ENCODE data around the gene NAV1.
A peak's percentile ranks its signal among the peaks of the same experiment; 100 is the strongest.
"Not testable (repeated sequence)": the region's sequence is repeated elsewhere in the genome, so short reads cannot be mapped to it uniquely, and the experiment has no call there.

Gene NAV1, protein sequence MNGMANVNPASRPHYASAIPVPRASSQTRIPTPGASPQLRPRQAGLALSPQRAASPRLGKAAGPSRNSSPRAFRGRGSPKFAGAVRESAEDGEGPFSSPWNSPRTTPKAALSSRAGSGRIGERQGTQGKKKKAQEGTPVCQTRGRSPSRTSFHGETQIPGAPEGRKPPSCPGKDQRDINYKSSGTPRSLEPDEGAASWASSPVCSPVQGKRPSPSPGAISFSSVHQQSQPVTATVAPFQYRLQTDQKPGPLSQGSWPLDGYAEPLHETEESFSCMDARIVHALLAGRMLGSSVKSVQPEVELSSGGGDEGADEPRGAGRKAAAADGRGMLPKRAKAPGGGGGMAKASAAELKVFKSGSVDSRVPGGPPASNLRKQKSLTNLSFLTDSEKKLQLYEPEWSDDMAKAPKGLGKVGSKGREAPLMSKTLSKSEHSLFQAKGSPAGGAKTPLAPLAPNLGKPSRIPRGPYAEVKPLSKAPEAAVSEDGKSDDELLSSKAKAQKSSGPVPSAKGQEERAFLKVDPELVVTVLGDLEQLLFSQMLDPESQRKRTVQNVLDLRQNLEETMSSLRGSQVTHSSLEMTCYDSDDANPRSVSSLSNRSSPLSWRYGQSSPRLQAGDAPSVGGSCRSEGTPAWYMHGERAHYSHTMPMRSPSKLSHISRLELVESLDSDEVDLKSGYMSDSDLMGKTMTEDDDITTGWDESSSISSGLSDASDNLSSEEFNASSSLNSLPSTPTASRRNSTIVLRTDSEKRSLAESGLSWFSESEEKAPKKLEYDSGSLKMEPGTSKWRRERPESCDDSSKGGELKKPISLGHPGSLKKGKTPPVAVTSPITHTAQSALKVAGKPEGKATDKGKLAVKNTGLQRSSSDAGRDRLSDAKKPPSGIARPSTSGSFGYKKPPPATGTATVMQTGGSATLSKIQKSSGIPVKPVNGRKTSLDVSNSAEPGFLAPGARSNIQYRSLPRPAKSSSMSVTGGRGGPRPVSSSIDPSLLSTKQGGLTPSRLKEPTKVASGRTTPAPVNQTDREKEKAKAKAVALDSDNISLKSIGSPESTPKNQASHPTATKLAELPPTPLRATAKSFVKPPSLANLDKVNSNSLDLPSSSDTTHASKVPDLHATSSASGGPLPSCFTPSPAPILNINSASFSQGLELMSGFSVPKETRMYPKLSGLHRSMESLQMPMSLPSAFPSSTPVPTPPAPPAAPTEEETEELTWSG (N-terminal part only)

GRCh38 chr1:201538612-201539551, at the start of gene NAV1:
NAV1 (plus strand) TSS chr1:201539127; CDS start chr1:201622885, 83,758 bp downstream.
- TF ChIP-seq, protein P1, sequence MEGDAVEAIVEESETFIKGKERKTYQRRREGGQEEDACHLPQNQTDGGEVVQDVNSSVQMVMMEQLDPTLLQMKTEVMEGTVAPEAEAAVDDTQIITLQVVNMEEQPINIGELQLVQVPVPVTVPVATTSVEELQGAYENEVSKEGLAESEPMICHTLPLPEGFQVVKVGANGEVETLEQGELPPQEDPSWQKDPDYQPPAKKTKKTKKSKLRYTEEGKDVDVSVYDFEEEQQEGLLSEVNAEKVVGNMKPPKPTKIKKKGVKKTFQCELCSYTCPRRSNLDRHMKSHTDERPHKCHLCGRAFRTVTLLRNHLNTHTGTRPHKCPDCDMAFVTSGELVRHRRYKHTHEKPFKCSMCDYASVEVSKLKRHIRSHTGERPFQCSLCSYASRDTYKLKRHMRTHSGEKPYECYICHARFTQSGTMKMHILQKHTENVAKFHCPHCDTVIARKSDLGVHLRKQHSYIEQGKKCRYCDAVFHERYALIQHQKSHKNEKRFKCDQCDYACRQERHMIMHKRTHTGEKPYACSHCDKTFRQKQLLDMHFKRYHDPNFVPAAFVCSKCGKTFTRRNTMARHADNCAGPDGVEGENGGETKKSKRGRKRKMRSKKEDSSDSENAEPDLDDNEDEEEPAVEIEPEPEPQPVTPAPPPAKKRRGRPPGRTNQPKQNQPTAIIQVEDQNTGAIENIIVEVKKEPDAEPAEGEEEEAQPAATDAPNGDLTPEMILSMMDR (IDR thresholded peaks at IDR 0.05): no peak
- peak within 1 kb of the TSS; percentile 58 to 60 for H3K4me3 ChIP-seq
- H3K27ac ChIP-seq: peak within 1 kb of the TSS; percentile 70 to 82
- H3K4me1 ChIP-seq: peaks cover 0 to 86% (median 57%) of the 10 kb centered on the region in 4 donors
- no peaks in the 10 kb centered on the region for H3K9me3 ChIP-seq
- H3K36me3 ChIP-seq: no peaks in the 10 kb centered on the region
- DNase-seq: peak; percentile 67 to 91
- intact Hi-C loops (cut with DNase I; ENCODE audit: low total_unique reads): no loop called here
- H3K27me3 ChIP-seq: no peaks in the 10 kb centered on the region

DNA sequence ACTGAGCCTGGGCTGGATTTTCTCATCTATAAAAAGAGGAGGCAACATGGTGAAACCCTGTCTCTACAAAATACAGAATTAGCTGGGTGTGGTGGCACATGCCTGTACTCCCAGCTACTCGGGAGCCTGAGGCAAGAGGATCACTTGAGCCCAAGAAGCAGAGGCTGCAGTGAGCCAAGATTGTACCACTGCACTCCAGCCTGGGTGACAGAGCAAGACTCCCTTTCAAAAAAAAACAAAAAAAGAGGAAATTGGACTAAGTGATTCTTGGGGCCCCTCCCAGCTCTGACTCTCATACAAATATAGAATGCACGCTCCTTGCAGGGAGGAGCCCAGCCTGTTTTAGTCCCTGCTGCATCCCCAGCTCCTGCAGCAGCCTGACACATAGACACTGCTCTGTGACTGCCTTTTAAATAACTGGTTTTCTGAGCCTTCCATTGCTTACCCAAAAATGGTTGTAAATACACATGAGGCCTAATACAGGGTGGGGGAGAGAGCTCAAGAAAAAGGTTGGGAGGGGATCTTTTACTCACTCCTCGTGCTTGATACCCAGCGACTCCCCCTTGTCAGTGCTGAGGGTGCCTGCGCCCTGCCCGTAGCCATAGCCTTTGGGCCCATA, 49.2 kb upstream of the NAV1 start:
- no peaks in the 10 kb centered on the region for H3K27me3 ChIP-seq
- peaks cover 8 to 97% (median 93%) of the 10 kb centered on the region in 4 donors for H3K4me1 ChIP-seq
- H3K27ac ChIP-seq: peak overlapping the region; percentile 93 to 97
- TF ChIP-seq, protein P1 (IDR thresholded peaks at IDR 0.05): no peak
- no peaks in the 10 kb centered on the region for H3K9me3 ChIP-seq
- no peak for DNase-seq
- H3K4me3 ChIP-seq: no peak overlapping the region
- intact Hi-C loops (cut with DNase I; ENCODE audit: low total_unique reads): no loop called here
- H3K36me3 ChIP-seq: peaks cover 77 to 93% (median 88%) of the 10 kb centered on the region in 3 donors

DNA sequence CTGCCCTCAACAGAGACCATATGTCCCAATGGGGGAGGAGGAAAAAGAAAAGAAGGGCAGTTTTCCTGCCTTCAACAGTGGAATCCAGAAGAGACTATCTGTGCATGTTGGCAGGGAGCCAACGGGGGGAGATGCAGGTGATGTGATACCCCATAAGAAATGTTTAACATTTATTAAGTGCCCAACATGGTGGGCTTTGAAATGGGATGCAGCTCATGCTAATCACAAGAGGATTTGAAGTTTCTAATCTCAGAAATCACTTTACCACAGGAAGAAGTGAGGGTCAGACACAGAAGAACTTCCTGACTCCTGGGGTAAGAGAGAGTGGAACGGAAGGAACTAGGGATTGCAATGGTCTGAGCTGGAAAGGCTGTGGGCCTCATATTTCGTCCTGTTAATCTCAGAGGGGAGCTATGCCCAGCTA, 48.2 kb upstream of the NAV1 start:
- TF ChIP-seq, protein P1 (IDR thresholded peaks at IDR 0.05): no peak
- Histone ChIP-seq H3K9me3 (no peaks in the 10 kb centered on the region), H3K4me1 (peaks cover 8 to 100% (median 98%) of the 10 kb centered on the region in 4 donors), H3K36me3 (peaks cover 77 to 93% (median 88%) of the 10 kb centered on the region in 3 donors), H3K27ac (peak overlapping the region; percentile 93 to 97), H3K4me3 (no peak overlapping the region), H3K27me3 (no peaks in the 10 kb centered on the region)
- no peak for DNase-seq
- intact Hi-C loops (cut with DNase I; ENCODE audit: low total_unique reads): no loop called here

GRCh38 chr1:201491896-201492511, 46.9 kb upstream of the NAV1 start:
- Histone ChIP-seq H3K9me3 (no peaks in the 10 kb centered on the region), H3K4me1 (peaks cover 8 to 100% (median 96%) of the 10 kb centered on the region in 4 donors), H3K27ac (peak overlapping the region; percentile 93 to 97), H3K36me3 (peaks cover 66 to 80% (median 76%) of the 10 kb centered on the region in 3 donors), H3K4me3 (no peak overlapping the region), H3K27me3 (no peaks in the 10 kb centered on the region)
- TF ChIP-seq, protein P1 (IDR thresholded peaks at IDR 0.05): no peak
- no peak for DNase-seq
- intact Hi-C loops (cut with DNase I; ENCODE audit: low total_unique reads): no loop called here

DNA sequence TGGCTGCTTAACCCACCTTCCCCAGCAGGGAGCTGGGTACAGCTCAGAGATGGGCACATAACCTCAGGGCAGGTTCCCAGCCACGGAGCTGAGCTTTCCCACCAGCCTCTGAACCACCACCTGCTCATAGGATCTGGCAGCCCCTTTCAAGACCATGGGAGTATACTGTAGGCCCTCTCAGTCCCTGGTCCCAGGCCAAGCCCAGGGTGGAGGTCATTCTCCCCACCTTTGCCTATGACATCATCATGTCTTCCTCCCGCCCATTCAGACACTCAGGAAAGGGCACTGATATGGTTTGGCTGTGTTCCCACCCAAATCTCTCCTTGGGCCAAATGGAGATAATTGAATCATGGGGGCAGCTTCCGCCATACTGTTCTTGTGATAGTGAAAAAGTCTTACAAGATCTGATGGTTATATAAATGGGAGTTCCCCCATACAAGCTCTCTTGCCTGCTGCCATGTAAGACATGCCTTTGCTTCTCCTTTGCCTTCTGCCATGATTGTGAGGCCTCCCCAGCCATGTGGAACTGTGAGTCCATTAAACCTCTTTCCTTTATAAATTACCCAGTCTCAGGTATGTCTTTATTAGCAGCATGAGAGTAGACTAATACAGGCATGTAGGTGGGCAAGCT, 45.8 kb upstream of the NAV1 start:
- peaks cover 8 to 100% (median 96%) of the 10 kb centered on the region in 4 donors for H3K4me1 ChIP-seq
- intact Hi-C loops (cut with DNase I; ENCODE audit: low total_unique reads); H3K27me3 ChIP-seq; H3K9me3 ChIP-seq; DNase-seq; H3K4me3 ChIP-seq: not testable (repeated sequence)
- peaks cover 58 to 78% (median 73%) of the 10 kb centered on the region in 3 donors for H3K36me3 ChIP-seq
- peak overlapping the region; percentile 93 to 97 for H3K27ac ChIP-seq
